ENCODE measurements around the gene CAMTA2. TPM values are rescaled to one million over a fixed set of nuclear protein-coding genes. Genes with fewer than 3 reads are reported as not detected.

The CAMTA2 gene
- polyA plus RNA-seq, 1 donor = 27.3 TPM

DNA sequence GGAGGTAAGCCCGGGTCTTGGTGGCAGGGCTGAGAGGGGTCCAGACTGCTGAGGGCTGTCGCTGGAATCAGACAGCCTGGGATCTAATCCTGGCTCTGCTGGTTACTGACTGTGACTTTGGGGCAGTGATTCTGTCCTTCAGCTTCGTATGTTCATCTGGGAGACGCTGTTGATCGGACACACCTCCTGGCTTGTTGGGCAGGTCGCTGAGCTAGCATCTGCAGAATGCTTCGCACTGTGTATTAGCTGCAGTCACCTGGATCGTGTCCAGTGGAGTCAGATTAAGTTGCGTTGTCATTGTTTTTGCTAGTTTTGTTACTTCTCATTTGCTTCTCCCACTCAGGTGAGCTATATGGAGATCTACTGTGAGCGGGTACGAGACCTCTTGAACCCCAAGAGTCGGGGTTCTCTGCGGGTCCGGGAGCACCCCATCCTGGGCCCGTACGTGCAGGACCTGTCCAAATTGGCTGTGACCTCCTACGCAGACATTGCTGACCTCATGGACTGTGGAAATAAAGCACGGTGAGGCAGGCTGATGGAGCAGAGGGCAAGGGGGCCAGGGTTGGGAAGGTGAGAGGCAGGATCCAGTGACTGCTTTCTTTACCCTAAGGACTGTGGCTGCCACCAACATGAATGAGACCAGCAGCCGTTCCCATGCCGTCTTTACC is 14.8 kb upstream of the CAMTA2 start:
- DNase-seq (ENCODE audit: low read depth) = no peak

DNA sequence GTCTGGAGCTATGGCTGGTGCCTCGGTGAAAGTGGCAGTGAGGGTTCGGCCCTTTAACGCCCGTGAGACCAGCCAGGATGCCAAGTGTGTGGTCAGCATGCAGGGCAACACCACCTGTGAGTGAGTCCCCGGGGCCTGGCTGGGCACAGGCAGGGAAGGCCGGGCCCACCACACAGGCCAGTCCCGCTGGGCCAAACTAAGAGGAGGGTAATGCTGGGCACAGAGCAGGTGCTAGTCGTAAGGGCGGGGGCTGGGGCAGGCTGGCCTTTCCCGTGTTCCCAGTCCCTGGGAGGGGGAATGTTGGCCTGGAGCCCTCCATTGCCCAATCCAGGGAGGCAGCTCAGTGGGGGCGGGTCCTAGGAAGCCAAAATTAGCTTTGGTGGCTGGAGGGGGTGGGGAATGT is 12.8 kb upstream of the CAMTA2 start:
- no peak for DNase-seq (ENCODE audit: low read depth)

DNA sequence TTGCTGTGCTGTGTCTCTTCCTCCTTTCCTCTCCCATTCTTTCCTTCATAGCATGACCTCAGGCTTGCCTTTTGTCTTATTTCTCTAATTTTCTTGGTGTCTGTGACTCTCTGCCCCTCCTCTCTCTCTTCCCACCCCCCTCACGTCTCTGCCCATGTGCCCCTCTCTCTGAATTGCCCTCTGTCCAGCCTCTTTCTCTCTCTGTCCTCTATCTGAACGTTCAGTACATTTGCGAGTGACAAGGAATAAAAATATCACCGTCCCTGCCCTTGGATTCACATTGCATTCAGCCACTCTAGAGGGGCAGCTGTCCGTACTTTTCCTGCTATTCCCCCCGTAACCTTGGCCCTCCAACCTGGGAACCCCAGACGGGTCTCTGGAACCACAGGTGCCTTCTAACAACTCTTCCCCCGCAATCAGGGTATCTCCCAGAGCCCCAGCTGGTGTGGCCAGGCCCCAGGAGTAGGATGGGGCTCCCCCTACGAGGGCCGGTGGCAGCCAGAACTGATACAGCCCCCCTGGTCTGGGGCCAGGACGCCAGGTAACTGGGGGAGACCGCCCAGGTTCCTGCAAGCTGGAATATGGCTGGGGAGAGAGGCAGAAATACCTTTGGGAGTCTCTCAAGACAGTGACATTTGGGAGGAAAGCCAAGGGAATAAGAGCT is 12.1 kb upstream of the CAMTA2 start:
- DNase-seq (ENCODE audit: low read depth) = no peak

DNA sequence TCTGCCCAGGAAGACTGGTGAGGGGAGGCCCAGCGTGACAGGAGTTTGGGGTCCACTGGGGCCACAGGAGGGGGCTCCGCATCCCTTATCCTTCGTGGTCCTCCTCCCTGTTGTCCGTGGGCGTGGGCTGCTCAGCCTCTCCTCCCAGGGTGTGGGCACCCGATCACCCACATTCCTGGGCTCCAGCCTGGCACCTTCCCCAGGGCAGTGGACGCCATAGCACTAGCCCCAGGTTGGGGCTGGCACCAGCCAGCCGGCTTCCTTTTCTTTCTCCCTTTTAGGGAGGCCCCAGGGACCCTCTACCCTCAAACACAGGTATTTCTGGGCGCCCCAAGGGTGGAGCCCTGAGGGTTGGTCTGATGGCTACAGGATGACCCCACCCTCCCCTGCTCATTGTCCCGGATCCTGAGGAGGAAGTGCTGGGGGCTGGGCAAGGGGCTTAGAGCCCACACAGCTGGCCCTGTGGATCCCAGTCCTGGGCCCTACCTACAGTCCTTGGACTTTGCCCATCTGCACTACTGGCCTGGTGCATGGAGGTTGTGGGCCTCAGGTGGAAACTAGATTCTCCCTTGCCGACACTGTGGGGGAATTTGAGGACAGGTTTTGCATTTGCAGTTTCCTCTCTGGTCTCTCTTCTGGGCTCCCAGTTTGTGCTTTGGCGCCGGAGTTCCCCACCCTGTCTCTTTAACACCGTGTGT is 11.4 kb upstream of the CAMTA2 start:
- no peak for DNase-seq (ENCODE audit: low read depth)

DNA sequence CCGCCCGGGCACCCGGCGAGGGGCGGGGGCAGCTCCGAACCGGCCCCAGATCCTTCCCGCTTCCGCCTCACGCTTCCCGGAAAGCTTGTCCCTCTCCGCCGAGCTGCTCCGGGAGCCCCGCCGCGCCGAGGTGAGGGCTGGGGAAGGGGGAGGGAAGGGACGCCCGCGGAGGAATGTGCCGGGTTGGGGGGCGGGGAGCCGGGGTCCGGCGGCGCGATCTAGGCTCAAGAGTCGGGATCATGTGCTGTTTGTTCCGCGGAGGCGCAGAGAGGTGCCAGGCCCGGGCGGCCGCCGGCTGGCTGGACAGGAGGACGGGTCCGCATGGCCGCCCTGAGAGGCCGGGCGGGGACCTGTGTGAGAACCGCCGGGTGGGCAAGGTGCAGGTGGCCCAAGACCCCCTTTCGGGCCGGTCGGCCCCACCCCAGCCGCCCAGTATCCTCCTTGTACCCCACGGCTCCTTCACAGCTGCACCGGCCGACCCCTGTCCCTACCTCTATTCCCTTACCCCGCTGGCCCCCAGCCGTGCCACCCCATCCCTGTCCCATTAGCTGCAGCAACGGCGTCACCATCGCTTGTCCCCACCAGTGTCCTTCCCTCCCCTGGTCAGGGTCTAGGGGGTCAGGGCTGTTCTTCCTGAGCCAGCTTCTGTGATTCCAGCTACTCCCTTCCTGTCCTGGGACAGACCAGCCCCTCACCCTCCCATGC is 10.7 kb upstream of the CAMTA2 start:
- no peak for DNase-seq (ENCODE audit: low read depth)

DNA sequence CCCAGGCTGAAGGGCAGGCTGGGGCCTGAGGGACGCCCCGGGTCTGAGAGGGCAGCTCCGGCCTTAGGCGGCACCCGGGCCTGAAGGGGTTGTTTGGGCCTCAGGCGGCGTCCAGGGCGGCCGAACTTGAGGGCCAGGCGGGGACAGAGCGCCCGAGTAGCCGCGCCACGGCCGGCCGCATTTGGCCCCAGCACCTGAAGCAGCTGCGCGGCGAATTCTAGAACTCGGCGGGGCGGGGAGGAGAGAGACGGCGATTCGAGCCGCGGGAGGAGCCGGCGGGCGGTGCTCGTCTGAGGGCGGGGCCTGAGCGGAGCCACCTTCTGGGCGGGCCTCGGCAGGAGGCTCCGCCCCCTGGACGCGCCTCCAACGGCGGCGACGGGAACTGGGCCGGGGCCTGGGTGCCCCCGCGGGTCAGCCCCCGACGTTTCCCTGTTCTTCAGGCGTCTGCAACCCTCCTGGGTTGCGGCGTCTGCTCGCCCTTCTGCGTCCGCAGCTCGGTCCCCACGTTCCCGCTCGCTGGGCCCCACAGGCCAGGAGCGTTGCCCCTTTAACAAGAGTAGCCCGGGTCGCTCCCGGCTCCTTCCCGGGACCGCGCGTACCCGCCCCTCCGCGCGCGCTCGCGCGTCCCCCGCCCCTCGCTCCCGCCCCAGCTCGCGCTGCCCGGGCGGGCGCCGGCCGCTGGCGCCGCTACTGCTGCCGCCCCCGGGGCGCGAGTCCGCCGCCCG is 10.0 kb upstream of the CAMTA2 start, which contains the start of the genes INCA1 and KIF1C:
TSS of gene INCA1 (minus strand) at position 221 of the 725 bp plus-strand sequence. CDS start 3,085 bp downstream, outside the sequence.
TSS of gene KIF1C (plus strand) at position 649 of the 725 bp plus-strand sequence. CDS start 2,297 bp downstream, outside the sequence.
- peak; percentile 74 for DNase-seq (ENCODE audit: low read depth)

DNA sequence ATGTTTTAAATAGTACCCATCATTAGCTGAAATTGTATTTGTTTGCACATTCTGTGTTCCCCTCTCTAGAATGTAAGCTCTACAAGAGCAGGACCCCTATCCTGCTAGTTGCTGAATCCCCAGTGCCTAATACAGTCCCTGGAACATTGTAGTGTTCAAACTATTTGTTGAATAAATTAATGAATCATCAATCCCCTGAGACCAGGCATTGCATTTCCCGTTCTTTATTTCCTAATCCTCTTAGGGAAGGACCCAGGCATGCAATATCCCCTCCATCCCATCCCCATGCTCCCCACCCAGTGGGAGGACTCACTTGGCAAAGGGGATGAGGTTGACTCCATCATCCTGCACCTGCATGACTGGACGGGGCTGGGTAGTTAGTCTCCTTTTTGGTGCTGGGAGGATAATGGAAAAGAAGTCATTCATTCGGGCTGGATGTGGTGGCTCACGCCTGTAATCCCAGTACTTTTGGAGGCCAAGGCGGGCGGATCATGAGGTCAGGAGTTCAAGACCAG is 6.7 kb upstream of the CAMTA2 start:
- no peak for DNase-seq (ENCODE audit: low read depth)

DNA sequence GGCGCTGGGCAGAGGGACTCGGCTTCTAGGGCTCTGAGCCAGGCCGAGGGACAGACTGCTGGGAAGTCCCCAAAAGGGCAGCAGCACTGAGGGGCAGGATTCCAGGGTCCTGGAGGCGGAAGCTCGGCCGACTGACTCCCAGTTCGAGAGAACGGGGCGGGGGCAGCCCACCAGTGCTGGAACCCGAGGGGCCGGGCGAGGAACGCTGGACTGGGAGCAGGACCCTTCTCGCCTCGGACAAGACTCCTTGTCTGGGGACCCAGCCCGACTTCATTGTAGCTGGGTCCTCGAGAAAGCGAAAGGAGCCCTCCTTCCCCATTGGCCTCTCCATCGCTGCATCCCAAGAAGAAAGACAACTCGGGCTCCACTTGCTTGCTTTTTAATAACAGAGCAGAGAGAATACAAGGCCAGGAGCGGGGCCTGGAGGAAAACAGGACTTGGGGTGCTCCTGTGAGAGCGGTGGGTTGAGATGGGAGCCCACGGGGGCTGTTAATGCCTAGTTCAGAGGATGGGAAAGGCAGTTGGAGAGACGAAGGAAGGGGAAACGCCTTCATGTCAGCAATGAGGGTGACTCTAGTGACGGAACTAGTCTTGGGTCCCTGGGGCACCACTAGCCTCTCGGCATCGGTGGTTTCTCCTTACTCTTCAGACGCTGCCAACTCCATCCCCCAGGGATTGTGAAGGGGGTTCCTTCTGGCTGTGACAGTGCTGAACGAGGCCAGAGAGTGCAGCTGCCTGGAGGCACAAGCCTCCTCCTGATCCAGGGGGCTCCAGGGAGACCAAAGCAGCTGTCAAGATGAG is 492 bp upstream of the CAMTA2 start:
- no peak for DNase-seq (ENCODE audit: low read depth)

DNA sequence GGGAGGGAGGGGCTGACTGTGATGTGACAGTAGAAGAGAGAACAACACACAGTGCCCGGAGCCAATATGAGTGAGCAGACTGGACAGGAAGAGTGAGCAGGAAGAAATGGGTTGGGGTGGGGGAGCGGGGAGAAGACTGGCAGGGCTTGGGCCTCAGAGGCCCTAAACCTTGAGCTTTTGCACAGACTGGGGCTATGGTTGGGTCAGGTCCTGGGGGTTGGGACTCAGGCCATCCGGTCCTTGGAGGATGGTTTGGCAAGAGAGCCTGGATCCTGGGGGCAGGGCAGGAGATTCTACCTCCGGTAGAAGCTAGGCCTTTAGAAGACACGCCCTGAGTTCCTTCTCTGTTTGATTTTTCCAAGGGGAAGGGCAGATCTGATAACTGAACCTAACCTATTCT is 1.1 kb downstream of the CAMTA2 start:
- no peak for DNase-seq (ENCODE audit: low read depth)

DNA sequence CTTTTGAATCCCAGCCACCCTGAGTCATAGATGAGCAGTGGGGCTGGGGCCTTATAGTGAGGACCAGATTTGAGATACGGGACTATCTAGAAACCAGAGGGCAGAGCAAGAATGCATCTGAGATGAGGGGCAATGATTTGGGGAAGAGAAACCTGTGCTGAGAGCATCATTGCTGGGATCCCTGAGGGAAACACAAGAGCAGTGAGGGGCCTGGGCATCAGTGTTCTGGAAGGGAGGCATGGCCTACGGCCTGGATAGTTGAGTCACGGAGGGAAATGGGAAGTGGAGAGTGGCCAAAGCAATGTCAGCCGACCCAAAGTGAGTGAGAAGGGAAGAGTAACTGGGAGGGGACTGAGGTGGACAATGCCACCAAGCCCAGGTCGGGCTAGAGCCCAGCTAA is 5.2 kb downstream of the CAMTA2 start:
- DNase-seq (ENCODE audit: low read depth) = no peak

DNA sequence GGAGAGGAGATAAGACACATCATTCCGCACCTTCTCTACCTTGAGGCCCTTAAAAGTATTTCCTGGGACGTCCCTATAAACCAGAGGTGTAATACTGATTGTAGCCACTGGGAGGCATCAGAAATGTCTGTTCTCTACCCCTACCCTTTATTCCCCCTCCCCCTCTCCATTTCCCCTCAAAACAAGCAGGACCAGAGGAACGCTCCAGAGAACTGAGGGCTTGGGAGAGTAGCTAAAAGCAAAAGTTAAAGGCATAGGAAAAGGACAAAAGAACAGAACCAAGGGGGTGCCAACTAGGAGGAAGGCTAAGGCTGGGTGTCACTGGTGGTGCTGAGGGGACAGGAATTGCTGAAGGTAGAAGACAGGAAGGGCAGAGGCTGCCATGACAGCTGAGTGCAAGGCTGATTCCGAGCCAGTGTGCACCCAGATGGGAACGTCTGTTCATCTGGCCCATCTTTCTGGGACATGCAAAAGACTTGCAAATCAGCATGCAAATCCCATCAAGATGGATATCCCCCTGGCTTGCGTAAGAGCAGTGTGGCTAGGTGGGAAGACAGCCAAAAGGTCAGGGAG is 6.7 kb downstream of the CAMTA2 start:
- DNase-seq (ENCODE audit: low read depth) = no peak

DNA sequence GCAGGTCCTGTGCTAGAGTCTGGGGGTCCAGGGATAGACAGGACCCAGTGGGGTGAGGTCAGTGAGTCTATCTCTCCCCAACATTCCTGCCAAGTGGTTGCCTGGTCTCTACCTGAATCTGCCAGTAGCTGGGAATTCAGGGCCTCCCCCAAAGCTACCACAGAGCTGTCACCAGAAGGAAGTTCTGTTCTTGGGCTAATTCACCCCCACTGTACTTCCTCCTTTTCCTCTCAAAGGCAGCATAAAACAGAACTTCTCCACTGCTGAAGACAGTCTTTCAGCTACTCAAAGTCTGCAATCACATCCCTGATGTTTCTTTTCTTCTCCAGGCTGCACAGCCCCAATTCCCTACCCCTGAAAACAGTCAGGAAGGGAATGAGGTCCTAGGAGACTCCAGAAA is 8.7 kb downstream of the CAMTA2 start:
- no peak for DNase-seq (ENCODE audit: low read depth)

DNA sequence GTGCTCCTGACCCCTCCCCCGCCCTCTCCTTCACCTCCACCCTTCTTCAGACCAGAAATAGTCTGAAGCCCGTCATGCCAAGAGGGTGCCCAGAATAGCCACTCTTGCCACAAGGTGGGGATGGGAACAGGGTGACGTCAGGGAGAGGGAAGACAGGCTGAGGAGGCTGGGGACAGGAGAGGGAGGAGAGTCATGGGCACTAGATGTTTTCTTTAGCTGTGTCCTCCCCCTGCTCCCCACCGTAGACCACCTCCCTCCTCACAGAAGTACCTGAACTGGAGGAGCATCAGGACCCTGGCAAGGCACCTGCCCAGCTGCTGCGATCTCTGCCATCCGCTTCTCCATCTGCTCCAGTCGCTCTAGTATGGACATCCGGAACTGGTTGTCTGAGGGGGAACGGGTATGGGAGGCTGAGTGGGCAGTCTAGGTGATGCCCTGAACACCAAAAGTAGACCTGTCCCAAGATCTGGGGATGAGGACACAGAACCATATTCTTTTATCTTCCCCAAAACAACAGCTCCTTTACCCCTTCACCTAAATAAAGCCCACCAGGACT is 13.3 kb downstream of the CAMTA2 start:
- no peak for DNase-seq (ENCODE audit: low read depth)

DNA sequence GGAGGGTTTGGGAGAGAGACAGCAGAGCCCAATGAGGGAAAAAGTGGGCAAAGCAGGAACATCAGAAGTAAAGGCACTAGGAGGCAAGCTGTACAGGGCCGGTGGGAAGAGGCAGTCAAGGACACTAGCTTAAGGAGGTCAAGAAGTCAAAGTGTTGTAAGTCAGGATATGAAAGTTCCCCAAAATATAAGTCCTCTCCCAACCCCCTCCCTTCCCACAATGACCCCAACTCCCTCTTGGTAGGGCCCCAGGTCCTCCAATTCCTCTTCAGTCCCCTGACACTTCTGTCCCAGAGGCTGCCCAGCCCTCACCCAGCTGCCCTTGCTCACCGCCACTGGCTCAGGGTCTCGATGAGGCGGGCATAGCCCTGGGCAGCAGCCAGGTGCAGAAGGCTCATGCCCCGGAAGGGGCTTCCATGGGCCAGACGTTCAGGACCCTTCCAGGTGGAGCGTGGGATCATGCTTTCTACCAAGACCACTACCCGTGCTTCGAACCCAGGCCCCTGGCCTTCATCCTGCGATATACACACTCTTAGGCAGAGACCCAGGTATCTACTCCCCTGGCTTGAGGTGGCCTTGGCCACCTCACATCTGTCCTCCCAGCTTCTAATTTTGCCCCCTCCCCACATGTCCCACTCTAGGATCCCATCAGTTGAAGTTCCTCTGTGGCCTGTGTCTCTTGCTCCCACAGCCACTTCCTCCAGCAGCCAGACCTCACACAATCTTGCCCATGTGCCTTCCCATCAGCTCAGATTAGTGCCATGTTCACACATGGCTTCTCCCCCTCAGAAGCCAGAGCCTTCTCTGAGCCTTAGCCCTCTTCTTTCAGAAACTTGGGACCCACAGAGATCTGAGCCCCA is 14.0 kb downstream of the CAMTA2 start:
- DNase-seq (ENCODE audit: low read depth) = no peak

DNA sequence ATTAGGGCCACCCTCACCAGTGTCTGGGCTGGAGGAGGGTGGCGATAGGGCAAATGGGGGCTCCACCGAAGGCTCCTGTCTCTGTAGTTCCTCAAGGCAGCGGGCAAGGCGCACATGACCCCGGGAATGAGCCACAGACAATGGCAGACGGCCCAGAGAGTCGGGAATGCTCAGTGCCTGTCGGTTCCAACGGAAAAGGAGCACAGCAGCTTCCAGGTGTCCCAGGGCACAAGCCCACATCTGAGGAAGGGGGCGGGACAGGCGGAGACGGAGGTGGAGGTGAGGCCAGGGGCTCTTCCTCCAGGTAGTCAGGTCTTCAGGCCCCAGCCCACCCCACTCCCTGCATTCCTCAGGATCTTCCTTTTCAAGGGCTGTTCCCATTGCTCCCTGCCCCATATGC is 14.7 kb downstream of the CAMTA2 start:
- DNase-seq (ENCODE audit: low read depth) = no peak

DNA sequence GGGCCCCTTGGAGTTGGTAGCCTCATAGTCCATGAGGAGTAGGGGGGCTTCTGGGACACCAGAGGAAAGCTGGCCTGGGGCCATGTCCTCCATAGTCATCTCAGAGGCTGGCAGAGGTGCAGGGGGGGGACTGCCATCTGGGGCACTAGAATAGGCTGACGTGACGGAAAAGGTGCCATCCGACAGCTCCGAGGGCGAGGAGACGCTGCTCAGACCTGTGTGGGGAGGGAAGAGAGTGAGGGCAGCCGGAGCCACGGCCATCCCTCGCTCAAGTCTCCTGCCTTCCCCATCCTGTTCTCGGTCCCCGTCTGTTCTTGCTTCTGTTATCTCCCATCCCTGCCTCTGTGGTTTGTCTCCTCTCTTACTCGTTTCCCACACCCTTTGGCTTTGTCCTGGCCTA is 15.2 kb downstream of the CAMTA2 start:
- no peak for DNase-seq (ENCODE audit: low read depth)

DNA sequence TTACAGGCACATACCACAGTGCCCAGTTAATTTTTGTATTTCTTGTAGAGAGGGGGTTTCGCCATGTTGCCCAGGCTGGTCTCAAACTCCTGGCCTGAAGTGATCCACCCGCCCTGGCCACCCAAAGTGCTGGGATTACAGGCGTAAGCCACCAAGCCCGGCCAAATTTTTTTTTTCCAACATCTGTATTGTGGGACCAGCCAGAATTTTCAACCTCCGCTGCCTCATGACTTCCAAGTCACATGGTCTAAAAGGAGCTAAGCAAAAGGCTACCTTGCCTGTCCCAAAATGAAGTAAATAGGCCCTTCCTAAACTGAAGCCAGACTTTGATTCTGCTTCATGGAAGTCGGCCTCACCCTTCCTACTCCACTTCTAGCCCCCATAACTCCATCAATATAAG is 15.6 kb downstream of the CAMTA2 start:
- DNase-seq (ENCODE audit: low read depth) = no peak

DNA sequence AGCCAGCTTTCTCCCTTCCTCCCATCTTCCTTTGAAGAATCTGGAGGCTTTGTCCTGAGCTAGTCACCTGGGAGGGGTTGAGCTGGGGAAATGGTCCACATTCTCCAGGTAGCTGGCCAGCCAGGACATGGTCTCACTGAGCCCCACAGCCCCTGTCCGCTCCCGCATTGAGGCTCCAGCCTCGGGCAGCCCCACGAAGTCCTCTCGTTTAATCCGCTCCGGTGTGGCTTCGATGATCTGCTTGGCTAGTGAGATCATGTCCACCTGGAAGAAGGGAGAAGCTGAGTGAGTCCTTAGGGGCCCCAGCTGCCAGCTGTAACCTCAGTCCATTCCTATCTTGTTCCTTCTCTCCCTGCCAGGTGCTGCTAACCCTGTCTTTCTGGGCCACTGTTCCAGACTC is 17.2 kb downstream of the CAMTA2 start:
- no peak for DNase-seq (ENCODE audit: low read depth)

Data from forelimb muscle (tissue), 1 donor.